HG03520 (cell line): Measurements from ENCODE around the gene KNDC1.
"Not testable (repeated sequence)": the region's sequence is repeated elsewhere in the genome, so short reads cannot be mapped to it uniquely, and the experiment has no call there.

Source experiments
- ATAC-seq: cut with Tn5 transposase; IDR thresholded peaks from one replicate; pipeline ENCODE4 v1.9.1; 2021; ENCODE audit warnings: mild to moderate bottlenecking, moderate library complexity; ENCODE audit not compliant: unreplicated experiment

The KNDC1 gene

GRCh38 chr10:133141144-133141957, 18.7 kb upstream of the KNDC1 start:
- no peak for ATAC-seq

- ATAC-seq, result no peak
Measured at GRCh38 chr10:133141958-133142340, 18.1 kb upstream of the KNDC1 start.

GRCh38 chr10:133142523-133143199, 17.4 kb upstream of the KNDC1 start:
- ATAC-seq, result no peak

GRCh38 chr10:133143200-133143533, 16.9 kb upstream of the KNDC1 start:
- no peak for ATAC-seq

- no peak for ATAC-seq
Measured at GRCh38 chr10:133143546-133143945, 16.5 kb upstream of the KNDC1 start.

GRCh38 chr10:133144771-133145170, 15.2 kb upstream of the KNDC1 start:
- no peak for ATAC-seq

GRCh38 chr10:133150226-133150625, 9.8 kb upstream of the KNDC1 start:
- no peak for ATAC-seq

GRCh38 chr10:133150656-133151055, 9.4 kb upstream of the KNDC1 start:
- ATAC-seq, result no peak

- ATAC-seq, result not testable (repeated sequence)
Measured at GRCh38 chr10:133151071-133151470, 8.9 kb upstream of the KNDC1 start.

- no peak for ATAC-seq
Measured at GRCh38 chr10:133151543-133151972, 8.5 kb upstream of the KNDC1 start.

- no peak for ATAC-seq
Measured at GRCh38 chr10:133154411-133154810, 5.6 kb upstream of the KNDC1 start.

- no peak for ATAC-seq
Measured at GRCh38 chr10:133154996-133155778, 4.8 kb upstream of the KNDC1 start.

GRCh38 chr10:133156674-133157579, 3.1 kb upstream of the KNDC1 start:
- ATAC-seq, result no peak

GRCh38 chr10:133157662-133158436, 2.2 kb upstream of the KNDC1 start:
- no peak for ATAC-seq

- no peak for ATAC-seq
Measured at GRCh38 chr10:133158437-133158755, 1.6 kb upstream of the KNDC1 start.

GRCh38 chr10:133158756-133159610, 1.0 kb upstream of the KNDC1 start:
- no peak for ATAC-seq

GRCh38 chr10:133159611-133159949, 439 bp upstream of the KNDC1 start:
- no peak for ATAC-seq

- no peak for ATAC-seq
Measured at GRCh38 chr10:133160826-133161471, 930 bp downstream of the KNDC1 start.
